Measurements from ENCODE around the gene ABI1. TPM values are rescaled to one million over a fixed set of nuclear protein-coding genes. Genes with fewer than 3 reads are reported as not detected.

Gene ABI1
- total and polyA plus RNA-seq, 2 of the 13 experiments (the other 11 are each of a cell fraction or from before 2014, with no cell fraction given) = 20.9 to 22.9 TPM

DNA sequence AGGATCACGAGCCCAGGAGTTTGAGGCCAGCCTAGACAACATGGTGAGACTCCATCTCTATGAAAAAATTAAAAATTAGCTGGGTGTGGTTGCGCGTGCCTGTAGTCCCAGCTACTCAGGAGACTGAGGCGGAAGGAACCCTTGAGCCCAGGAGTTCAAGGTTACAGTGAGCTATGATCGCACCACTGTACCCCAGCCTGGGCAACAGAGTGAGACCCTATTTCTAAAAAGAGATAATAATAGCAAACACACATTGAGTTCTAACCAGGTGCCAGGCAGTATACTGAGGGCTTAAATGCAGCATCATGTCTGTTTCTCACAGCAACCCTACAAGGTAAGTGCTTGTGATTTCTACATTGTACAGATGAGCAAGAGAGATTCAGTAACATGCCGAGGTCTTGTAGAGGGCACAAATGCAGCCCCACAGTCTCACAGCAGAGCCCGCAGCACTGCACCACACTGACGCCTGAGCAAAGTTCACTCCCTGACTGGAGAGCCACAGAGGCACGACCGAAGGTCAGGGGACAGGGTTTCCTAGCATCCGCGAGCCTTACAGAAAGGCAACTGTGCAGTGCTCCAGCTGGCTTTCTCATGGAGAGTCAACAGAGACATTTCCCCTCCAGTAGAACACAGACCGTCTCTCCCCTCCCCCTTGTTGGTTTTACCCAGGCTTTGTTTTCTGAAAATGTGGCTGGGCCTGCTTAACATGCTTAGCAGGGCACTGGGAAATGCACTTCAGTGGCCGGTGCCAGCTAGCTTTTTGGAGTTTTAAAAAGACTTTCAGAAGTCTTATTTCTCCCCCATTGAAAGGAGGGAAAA, 126.8 kb downstream of the ABI1 start (continued):
- TF ChIP-seq, protein P1, sequence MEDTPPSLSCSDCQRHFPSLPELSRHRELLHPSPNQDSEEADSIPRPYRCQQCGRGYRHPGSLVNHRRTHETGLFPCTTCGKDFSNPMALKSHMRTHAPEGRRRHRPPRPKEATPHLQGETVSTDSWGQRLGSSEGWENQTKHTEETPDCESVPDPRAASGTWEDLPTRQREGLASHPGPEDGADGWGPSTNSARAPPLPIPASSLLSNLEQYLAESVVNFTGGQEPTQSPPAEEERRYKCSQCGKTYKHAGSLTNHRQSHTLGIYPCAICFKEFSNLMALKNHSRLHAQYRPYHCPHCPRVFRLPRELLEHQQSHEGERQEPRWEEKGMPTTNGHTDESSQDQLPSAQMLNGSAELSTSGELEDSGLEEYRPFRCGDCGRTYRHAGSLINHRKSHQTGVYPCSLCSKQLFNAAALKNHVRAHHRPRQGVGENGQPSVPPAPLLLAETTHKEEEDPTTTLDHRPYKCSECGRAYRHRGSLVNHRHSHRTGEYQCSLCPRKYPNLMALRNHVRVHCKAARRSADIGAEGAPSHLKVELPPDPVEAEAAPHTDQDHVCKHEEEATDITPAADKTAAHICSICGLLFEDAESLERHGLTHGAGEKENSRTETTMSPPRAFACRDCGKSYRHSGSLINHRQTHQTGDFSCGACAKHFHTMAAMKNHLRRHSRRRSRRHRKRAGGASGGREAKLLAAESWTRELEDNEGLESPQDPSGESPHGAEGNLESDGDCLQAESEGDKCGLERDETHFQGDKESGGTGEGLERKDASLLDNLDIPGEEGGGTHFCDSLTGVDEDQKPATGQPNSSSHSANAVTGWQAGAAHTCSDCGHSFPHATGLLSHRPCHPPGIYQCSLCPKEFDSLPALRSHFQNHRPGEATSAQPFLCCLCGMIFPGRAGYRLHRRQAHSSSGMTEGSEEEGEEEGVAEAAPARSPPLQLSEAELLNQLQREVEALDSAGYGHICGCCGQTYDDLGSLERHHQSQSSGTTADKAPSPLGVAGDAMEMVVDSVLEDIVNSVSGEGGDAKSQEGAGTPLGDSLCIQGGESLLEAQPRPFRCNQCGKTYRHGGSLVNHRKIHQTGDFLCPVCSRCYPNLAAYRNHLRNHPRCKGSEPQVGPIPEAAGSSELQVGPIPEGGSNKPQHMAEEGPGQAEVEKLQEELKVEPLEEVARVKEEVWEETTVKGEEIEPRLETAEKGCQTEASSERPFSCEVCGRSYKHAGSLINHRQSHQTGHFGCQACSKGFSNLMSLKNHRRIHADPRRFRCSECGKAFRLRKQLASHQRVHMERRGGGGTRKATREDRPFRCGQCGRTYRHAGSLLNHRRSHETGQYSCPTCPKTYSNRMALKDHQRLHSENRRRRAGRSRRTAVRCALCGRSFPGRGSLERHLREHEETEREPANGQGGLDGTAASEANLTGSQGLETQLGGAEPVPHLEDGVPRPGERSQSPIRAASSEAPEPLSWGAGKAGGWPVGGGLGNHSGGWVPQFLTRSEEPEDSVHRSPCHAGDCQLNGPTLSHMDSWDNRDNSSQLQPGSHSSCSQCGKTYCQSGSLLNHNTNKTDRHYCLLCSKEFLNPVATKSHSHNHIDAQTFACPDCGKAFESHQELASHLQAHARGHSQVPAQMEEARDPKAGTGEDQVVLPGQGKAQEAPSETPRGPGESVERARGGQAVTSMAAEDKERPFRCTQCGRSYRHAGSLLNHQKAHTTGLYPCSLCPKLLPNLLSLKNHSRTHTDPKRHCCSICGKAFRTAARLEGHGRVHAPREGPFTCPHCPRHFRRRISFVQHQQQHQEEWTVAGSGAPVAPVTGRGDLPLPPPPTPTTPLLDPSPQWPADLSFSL (CRISPR knock-in tag; IDR thresholded peaks at IDR 0.05) = peak; percentile 38; the same call in 1 of the 2 replicates
- TF ChIP-seq ZNF264 (CRISPR knock-in tag; IDR thresholded peaks at IDR 0.05) (peak; percentile 98), RFX3 (CRISPR knock-in tag; IDR thresholded peaks at IDR 0.05) (no peak), ZNF777 (CRISPR knock-in tag; IDR thresholded peaks at IDR 0.05) (no peak), NFYC (CRISPR knock-in tag; IDR thresholded peaks at IDR 0.05) (no peak), RFX1 (IDR thresholded peaks at IDR 0.05) (no peak), AHR (CRISPR knock-in tag; IDR thresholded peaks at IDR 0.05) (no peak; the same call in 1 of the 2 replicates), SRSF4 (IDR thresholded peaks at IDR 0.05; ENCODE audit: low read depth, low read length, poor library complexity, severe bottlenecking) (no peak), U2AF1 (optimal IDR thresholded peaks at IDR 0.05; ENCODE audit: low read depth, low read length) (no peak), ZFP62 (CRISPR knock-in tag; IDR thresholded peaks at IDR 0.05) (no peak), ZNF660 (CRISPR knock-in tag; IDR thresholded peaks at IDR 0.05; ENCODE audit: borderline replicate concordance, low read depth) (no peak), SALL2 (CRISPR knock-in tag; IDR thresholded peaks at IDR 0.05) (no peak)
- TF ChIP-seq, protein P2, sequence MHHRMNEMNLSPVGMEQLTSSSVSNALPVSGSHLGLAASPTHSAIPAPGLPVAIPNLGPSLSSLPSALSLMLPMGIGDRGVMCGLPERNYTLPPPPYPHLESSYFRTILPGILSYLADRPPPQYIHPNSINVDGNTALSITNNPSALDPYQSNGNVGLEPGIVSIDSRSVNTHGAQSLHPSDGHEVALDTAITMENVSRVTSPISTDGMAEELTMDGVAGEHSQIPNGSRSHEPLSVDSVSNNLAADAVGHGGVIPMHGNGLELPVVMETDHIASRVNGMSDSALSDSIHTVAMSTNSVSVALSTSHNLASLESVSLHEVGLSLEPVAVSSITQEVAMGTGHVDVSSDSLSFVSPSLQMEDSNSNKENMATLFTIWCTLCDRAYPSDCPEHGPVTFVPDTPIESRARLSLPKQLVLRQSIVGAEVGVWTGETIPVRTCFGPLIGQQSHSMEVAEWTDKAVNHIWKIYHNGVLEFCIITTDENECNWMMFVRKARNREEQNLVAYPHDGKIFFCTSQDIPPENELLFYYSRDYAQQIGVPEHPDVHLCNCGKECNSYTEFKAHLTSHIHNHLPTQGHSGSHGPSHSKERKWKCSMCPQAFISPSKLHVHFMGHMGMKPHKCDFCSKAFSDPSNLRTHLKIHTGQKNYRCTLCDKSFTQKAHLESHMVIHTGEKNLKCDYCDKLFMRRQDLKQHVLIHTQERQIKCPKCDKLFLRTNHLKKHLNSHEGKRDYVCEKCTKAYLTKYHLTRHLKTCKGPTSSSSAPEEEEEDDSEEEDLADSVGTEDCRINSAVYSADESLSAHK (CRISPR knock-in tag; IDR thresholded peaks at IDR 0.05; ENCODE audit: borderline replicate concordance) = no peak
- TF ChIP-seq, protein P3, sequence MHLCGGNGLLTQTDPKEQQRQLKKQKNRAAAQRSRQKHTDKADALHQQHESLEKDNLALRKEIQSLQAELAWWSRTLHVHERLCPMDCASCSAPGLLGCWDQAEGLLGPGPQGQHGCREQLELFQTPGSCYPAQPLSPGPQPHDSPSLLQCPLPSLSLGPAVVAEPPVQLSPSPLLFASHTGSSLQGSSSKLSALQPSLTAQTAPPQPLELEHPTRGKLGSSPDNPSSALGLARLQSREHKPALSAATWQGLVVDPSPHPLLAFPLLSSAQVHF (CRISPR knock-in tag; IDR thresholded peaks at IDR 0.05) = no peak
- TF ChIP-seq, protein P4, sequence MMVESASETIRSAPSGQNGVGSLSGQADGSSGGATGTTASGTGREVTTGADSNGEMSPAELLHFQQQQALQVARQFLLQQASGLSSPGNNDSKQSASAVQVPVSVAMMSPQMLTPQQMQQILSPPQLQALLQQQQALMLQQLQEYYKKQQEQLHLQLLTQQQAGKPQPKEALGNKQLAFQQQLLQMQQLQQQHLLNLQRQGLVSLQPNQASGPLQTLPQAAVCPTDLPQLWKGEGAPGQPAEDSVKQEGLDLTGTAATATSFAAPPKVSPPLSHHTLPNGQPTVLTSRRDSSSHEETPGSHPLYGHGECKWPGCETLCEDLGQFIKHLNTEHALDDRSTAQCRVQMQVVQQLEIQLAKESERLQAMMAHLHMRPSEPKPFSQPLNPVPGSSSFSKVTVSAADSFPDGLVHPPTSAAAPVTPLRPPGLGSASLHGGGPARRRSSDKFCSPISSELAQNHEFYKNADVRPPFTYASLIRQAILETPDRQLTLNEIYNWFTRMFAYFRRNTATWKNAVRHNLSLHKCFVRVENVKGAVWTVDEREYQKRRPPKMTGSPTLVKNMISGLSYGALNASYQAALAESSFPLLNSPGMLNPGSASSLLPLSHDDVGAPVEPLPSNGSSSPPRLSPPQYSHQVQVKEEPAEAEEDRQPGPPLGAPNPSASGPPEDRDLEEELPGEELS (CRISPR knock-in tag; IDR thresholded peaks at IDR 0.05) = peak; percentile 82
